HG03457 (cell line): ENCODE measurements around the gene EN2.
A peak's percentile ranks its signal among the peaks of the same experiment; 100 is the strongest.

Experiments
- ATAC-seq: cut with Tn5 transposase; IDR thresholded peaks from one replicate; pipeline ENCODE4 v1.9.1; 2021; ENCODE audit warnings: moderate number of reproducible peaks; ENCODE audit not compliant: unreplicated experiment

The EN2 gene

GRCh38 chr7:155463114-155463811 is 5.3 kb downstream of the EN2 start:
- no peak for ATAC-seq

- ATAC-seq: no peak
Measured at GRCh38 chr7:155464183-155464582, 6.3 kb downstream of the EN2 start.

DNA sequence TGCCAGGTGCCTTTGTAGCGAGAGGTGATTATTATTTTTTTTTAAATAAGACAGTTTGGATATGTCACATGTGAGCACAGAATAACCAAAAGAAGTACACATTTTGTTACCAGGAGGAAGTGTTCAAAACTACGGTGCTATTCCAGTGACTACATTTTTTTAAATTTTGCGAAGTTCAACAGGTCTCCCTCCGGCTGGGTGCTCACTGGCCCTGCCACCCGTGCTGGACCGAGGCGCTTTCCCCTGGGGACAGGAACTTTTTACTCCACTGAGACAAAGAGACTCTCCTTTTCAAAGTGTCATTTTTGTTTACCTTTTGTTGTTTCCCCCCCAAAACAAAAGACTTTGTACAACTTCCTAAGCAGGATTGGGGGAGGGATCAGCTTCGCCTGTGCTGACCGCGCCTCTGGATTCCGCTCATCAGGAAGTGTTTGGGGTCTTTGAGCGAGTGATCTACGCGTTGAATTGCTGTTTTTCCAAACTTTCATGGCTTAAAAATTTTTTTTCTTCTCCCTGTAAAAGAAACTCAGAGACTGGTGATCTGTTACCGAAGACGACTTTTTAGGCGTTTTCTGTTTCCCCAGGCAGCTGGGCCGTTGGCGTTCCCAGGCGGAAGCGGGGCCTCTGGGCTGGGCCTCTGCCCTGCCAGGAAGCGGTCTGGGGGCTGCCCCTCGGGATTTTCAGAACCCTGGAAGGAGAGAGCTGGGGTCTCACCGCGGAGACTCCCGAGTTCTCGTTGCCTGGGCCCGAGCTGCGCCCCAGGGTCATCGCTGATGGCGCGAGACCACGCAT is 7.2 kb downstream of the EN2 start:
- no peak for ATAC-seq

- ATAC-seq: no peak
Measured at GRCh38 chr7:155465761-155466141, 7.8 kb downstream of the EN2 start.

DNA sequence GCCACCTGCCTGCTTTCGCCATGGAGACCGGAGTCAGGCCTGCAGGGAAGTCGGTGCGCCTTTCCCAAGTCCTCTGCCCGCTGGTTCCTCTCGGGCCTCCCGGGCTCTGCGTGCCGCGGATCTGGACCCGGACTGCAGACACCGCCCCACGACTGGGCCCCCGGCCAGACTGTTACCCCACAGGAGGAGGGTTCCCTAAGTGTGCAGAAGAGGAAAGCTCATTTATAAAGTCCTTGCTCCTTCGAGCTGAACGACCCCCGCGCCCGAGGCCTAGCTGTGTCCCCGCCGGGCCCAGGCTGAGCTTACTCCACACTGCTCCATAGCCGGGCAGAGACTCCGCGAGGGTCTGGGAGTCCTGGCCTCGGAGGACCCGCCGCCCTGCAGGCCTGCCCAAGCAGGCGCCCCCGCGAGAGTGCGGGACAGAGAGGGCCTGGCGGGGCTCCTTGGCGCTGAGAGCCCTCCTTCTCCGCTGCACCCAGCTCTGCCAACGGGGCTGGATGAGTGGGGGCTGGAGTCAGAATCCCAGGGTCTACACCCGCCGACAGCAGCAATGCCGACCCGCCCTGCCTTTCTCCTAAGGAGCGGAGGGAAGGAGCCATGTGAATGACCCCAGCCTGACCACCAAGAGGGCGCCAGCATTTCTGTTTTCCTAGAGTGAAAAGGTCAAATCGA is 8.3 kb downstream of the EN2 start:
- ATAC-seq: no peak

DNA sequence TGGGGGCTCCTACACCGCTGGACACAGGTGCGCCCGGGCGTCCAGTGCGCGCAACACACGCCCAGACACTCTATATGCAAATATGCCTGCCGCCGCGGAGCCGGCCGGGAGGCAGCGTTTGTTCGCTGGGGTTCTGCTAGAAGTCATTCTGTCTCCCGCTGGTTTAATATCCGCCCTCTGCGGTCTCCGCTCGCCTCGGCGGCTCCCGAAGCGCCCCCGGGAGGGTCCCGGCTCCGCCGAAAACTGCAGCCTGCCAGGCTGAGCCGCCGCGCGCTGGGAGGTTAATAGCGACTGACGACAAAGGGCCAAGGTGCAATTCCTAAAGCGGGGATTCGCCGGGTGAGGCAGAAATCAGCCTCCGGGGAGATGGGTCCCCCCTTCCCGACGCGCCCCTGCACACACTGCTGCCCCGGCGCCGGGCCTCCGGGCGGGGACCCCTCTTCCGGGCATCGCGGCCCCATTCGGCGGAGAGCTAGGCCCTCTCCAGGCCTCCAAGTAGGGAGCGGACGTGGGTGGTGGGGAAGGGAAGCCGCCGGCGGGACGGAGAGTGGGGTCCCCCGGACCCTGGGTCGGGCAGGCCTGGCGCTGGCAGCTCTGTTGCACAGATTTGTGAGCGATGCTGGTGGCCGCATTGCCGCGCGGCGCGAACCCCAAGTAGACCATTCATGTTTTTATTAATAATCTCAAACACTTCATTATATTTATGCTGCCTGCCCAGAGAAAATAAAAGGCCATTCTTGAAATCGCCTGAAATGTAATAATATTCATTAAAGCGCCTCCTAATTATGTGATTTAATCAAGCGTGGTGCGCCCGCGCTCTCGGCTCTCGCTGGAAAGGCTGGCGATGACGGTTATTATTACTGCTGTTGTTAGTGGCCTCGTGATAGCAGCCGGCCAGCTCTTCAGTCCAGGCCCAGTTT is 9.1 kb downstream of the EN2 start:
- ATAC-seq: no peak

GRCh38 chr7:155467846-155468784 is 10.2 kb downstream of the EN2 start:
- no peak for ATAC-seq

GRCh38 chr7:155468785-155469148 is 10.8 kb downstream of the EN2 start:
- ATAC-seq: no peak

DNA sequence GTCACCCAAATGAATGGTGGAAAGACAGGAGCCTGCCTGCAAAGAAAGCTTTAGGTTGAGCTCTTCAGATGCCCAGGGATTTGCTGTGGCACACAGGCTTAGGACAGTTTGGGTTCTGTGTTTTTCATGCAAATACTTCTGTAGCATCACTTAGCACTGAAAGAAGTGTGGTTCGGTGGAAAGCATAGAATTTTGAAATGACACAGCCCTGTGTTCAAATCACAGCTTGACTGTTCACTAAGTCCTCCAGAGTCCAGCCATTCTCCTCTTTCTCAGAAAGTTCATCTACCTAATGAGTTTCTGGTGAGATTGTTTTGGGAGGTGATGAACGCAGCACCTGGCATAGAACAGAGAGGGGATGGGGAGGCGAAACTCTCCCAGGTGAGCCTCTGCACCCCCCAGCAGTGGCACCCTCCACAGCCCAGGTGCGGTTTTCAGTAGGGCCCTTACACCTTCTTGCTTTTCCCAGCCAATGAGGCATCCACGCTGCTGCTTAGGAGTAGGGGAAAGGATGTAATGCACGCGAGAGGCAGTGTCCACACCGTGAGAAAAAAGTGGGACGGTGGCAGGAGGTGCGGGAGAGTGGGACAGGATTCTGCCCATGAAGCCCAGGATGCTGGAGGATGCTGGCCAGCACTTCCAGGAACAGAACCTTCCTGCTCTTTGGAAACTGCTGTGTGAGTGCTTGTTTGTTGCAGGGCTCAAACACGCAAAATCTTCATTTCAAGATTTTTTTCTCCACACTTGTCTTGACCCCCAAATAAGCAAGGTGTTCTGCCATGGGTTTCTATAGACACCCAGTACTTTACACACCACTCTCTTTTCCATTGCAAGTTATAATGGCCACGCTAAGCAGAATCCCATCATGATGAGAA is 11.6 kb downstream of the EN2 start:
- no peak for ATAC-seq

GRCh38 chr7:155470186-155470487 is 12.2 kb downstream of the EN2 start:
- no peak for ATAC-seq

DNA sequence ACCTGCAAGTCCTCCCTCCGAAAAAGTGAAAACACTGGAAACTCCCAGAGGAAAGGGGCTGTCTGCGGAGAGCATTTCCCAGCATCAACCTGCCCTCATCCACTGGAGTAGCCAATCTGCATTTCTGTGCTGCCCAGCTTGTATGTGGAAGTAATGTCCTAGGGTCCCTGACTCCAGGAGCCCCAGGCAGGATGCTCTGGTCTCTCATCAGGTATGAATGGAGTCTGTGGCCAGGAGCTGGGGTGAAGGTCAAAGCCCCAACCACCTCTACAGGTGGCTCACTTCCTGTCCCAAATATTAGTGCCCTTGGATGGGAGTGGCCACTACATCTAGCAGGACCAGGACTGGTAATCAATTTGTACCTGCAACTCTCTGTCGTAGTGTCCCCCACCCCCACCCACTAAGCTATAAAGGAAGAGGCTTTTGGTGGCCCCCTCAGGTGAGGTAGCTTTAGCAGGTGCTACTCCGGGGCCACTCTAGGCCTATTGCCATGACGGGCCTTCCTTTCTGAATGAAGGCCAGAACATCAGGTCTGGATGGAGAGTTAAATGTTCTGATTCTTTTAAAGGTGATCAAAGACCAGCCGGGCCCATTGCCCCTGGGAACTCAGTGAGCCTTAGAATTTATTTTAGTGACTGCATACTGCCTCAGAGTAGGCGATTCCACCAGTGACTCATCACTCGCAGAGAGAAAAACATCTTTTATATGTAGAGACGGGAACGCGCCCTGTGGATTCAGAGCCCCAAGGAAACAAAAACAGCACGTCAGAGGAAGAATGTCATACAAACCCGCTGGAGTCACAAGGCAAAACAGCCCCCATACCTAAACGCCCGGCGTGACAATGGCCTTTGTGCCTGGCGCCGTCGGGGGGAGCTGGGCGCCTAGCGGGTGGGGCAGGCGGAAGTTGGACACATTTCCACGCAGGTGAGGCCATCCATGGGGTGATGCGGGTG is 13.0 kb downstream of the EN2 start:
- ATAC-seq: no peak

DNA sequence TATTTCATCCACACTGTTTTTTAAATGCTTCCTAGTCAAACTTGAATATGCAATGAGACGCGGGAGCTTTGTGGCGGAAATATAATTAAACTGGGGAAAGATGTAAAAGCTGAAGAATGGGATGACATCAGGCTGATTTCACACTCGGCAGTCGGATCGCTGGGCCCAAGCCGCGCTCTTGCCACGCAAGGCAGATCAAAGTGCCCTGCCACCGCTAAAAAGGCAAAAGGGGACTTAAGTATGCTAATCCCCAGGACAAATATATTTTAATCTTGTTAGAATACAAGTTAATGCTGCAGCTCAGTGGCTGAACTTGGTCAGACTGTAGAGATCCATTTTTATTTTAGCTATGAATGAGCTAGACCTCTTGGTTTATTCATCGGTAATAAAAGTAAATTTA is 13.8 kb downstream of the EN2 start:
- ATAC-seq: no peak

GRCh38 chr7:155477476-155477875 is 19.5 kb downstream of the EN2 start:
- ATAC-seq: peak; percentile 82

GRCh38 chr7:155481764-155482163 is 23.8 kb downstream of the EN2 start:
- no peak for ATAC-seq

DNA sequence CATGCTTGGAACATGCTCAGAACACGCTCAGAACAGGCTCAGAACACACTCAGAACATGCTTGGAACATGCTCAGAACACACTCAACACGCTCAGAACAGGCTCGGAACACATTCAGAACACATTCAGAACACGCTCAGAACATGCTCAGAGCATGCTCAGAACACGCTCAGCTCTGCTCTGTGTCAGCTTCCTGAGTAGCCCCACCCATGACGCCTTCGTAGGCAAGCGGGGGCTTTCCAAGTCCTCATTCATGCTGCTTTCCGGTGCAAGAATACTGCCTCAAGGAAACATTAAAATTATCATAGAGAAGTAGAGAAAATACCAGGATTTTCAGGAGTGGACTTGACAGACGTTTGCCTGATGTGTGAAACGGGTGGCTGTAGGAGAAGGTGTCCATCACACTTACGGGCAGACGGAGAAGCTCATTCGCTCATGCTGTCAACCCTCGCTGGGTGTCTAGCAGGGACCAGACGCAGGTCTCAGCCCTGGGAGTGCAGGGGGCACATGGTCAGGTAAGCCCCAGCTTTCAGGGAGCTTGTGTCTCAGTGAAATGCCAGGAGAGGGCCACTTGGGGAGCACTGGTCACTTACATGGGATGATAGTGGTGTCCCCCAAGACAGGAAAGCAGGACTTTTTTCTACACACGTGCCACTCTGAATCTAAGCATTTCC is 24.7 kb downstream of the EN2 start:
- ATAC-seq: no peak

- no peak for ATAC-seq
Measured at GRCh38 chr7:155483245-155483644, 25.3 kb downstream of the EN2 start.

DNA sequence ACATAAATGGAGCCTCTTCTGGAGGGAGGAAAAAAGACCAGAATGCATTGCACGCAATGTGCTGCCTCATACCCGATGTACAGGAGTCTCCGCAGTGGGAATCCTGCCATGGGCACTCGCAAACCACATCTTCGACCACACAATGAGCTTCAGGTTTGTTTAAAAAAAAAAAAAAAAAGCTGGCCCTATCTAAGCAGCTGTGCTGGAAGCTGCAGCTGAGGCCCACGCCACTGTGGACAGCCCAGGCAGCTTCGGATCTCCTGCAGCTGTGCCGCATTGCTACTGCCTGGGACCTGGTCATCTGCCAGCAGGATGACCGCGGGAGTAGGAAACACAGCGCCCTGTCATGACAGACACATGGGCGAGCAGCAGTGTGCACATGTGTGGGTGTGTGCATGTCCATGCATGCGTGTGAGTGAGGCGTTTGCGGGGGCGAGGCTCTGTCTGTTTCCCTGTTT is 26.0 kb downstream of the EN2 start:
- no peak for ATAC-seq
